BJ (cell line): ENCODE data around the gene MAPK10. TPM values are rescaled to one million over a fixed set of nuclear protein-coding genes. Genes with fewer than 3 reads are reported as not detected.

Source experiments
- CTCF ChIA-PET: fragments of 350-600 bp; formaldehyde crosslinking; extraction: SDS; loops from one replicate; lab custom pipeline; 2021; ENCODE audit warnings: antibody characterized with exemption, inconsistent platforms; lab: Yijun Ruan, JAX
- POLR2A ChIA-PET: fragments of 300-600 bp; sonication (Branson Sonifier 250); formaldehyde crosslinking; extraction: SDS; loops from one replicate; lab custom pipeline; 2021; ENCODE audit warnings: antibody characterized with exemption; lab: Charles Lee
- DNase-seq: peaks from one replicate; pipeline ENCODE4 v3.0.0-alpha.2; 2011; ENCODE audit warnings: low read depth
- H3K27me3 ChIP-seq: 2 replicates; pipeline ENCODE4 v1.6.0; 2011; ENCODE audit warnings: low read length; ENCODE audit not compliant: control insufficient read depth, insufficient read depth
- H3K36me3 ChIP-seq: 2 replicates; pipeline ENCODE4 v1.5.1; 2011; ENCODE audit warnings: low read length; ENCODE audit not compliant: control insufficient read depth, insufficient read depth
- H3K4me3 ChIP-seq: 2 replicates; pipeline ENCODE4 v1.5.1; 2011; ENCODE audit warnings: low read depth, mild to moderate bottlenecking, control low read depth, low read length
- CTCF ChIP-seq: IDR thresholded peaks from 2 replicates; pipeline ENCODE4 v1.5.1; 2011; ENCODE audit warnings: low read depth, mild to moderate bottlenecking, control low read depth, inconsistent platforms, low read length, moderate library complexity; ENCODE audit not compliant: insufficient read depth
- polyA plus RNA-seq: library from polyadenylated mRNA; depleted of rRNA; stranded (reverse); fragments of >200 nt; gene quantifications from 2 replicates; pipeline ENCODE4 v1.2.3, GENCODE V29; 2011

MAPK10 gene
- polyA plus RNA-seq, 1 experiment: 0.86 TPM

GRCh38 chr4:86250006-86250405 lies 109.8 kb downstream of the MAPK10 start:
- POLR2A ChIA-PET: no interaction called here
- peak; percentile 15 for DNase-seq
- no peak for TF ChIP-seq CTCF
- Histone ChIP-seq H3K27me3 (no peaks in the 10 kb centered on the region), H3K4me3 (no peak overlapping the region), H3K36me3 (no peaks in the 10 kb centered on the region)
- CTCF ChIA-PET: no interaction called here

GRCh38 chr4:86249074-86249473 lies 110.8 kb downstream of the MAPK10 start:
- no peak for DNase-seq
- Histone ChIP-seq H3K27me3 (no peaks in the 10 kb centered on the region), H3K36me3 (no peaks in the 10 kb centered on the region), H3K4me3 (no peak overlapping the region)
- ChIA-PET CTCF (no interaction called here), POLR2A (no interaction called here)
- no peak for TF ChIP-seq CTCF

- H3K4me3 ChIP-seq: no peak overlapping the region
- POLR2A ChIA-PET: interaction anchor here (0.7 kb wide), 1 partner anchor 216 kb away, joined by 5 read pairs; no protein-coding TSS in a partner anchor
- DNase-seq: no peak
- no peaks in the 10 kb centered on the region for H3K27me3 ChIP-seq
- no peaks in the 10 kb centered on the region for H3K36me3 ChIP-seq
- no peak for TF ChIP-seq CTCF
- CTCF ChIA-PET: interaction anchor here (1.9 kb wide), 1 partner anchor 9 kb away, joined by 4 read pairs; no protein-coding TSS in a partner anchor
Observed at GRCh38 chr4:86247906-86248305, 111.9 kb downstream of the MAPK10 start.

- no peak for TF ChIP-seq CTCF
- Histone ChIP-seq H3K4me3 (no peak overlapping the region), H3K36me3 (no peaks in the 10 kb centered on the region), H3K27me3 (no peaks in the 10 kb centered on the region)
- CTCF ChIA-PET: interaction anchor here (1.9 kb wide), 1 partner anchor 10 kb away, joined by 4 read pairs; no protein-coding TSS in a partner anchor
- POLR2A ChIA-PET: no interaction called here
- no peak for DNase-seq
Observed at GRCh38 chr4:86247320-86247719, 112.5 kb downstream of the MAPK10 start.

GRCh38 chr4:86243750-86244149 lies 116.1 kb downstream of the MAPK10 start:
- POLR2A ChIA-PET: no interaction called here
- DNase-seq: no peak

More at GRCh38 chr4:86243750-86244149, 116.1 kb downstream of the MAPK10 start:
- TF ChIP-seq CTCF: no peak
- Histone ChIP-seq H3K27me3 (no peaks in the 10 kb centered on the region), H3K4me3 (no peak overlapping the region), H3K36me3 (no peaks in the 10 kb centered on the region)
- CTCF ChIA-PET: interaction anchor here (0.6 kb wide), 1 partner anchor 21 kb away, joined by 3 read pairs; no protein-coding TSS in a partner anchor
